Natural killer cell (primary cell): Measurements from ENCODE around the gene STMN3. TPM values are rescaled to one million over a fixed set of nuclear protein-coding genes. Genes with fewer than 3 reads are reported as not detected.

Experiments
- ATAC-seq, 3 donors: fragments of 150-1000 bp in 2 of 3; fragments of 200-7000 bp in 1 of 3; cut with Tn5 transposase; 1 replicate in 1 of 3; 2 replicates in 2 of 3; pipeline ENCODE4 v1.10.0; 2021; ENCODE audit warnings: mild to moderate bottlenecking in 2 of 3, moderate library complexity in 2 of 3
- DNase-seq, 2 donors: peaks; one replicate each; pipeline versions ENCODE4 v3.0.0 to v3.0.0-alpha.2; 2013 to 2021; ENCODE audit warnings: mixed read lengths in 1 of 2
- H3K27ac ChIP-seq: one replicate; pipeline ENCODE4 v1.5.1; 2013; ENCODE audit warnings: mild to moderate bottlenecking, low read length
- H3K27me3 ChIP-seq: one replicate; pipeline ENCODE4 v1.6.1; 2013; ENCODE audit warnings: low read length; ENCODE audit not compliant: control insufficient read depth, insufficient read depth
- H3K36me3 ChIP-seq: one replicate; pipeline ENCODE4 v1.6.1; 2013; ENCODE audit warnings: low read length; ENCODE audit not compliant: control insufficient read depth, insufficient read depth
- H3K4me1 ChIP-seq: one replicate; pipeline ENCODE4 v1.6.1; 2013; ENCODE audit warnings: low read length; ENCODE audit not compliant: control insufficient read depth, insufficient read depth
- H3K4me3 ChIP-seq: one replicate; pipeline ENCODE4 v1.5.1; 2013; ENCODE audit warnings: low read length
- H3K9me3 ChIP-seq: one replicate; pipeline ENCODE4 v1.6.1; 2013; ENCODE audit warnings: low read length; ENCODE audit not compliant: control insufficient read depth, insufficient read depth
- H3K27ac Mint-ChIP-seq, 2 donors: one replicate each; pipeline ENCODE4 v1.8.0; 2022; ENCODE audit warnings: mild to moderate bottlenecking in 2 of 2, mixed read lengths in 2 of 2, moderate library complexity in 1 of 2
- H3K27me3 Mint-ChIP-seq, 2 donors: one replicate each; pipeline ENCODE4 v1.8.0; 2022; ENCODE audit warnings: low read depth in 2 of 2, mixed read lengths in 2 of 2
- H3K36me3 Mint-ChIP-seq: one replicate; pipeline ENCODE4 v1.8.0; 2022; ENCODE audit warnings: mixed read lengths
- H3K4me1 Mint-ChIP-seq, 2 donors: one replicate each; pipeline ENCODE4 v1.8.0; 2022; ENCODE audit warnings: mixed read lengths in 2 of 2
- H3K4me3 Mint-ChIP-seq: one replicate; pipeline ENCODE4 v1.8.0; 2022; ENCODE audit warnings: mild to moderate bottlenecking, moderate library complexity, mixed read lengths
- H3K9me3 Mint-ChIP-seq, 2 donors: one replicate each; pipeline ENCODE4 v1.8.0; 2022; ENCODE audit warnings: mixed read lengths in 2 of 2
- WGBS: methylation state at CpG from one replicate; pipeline ENCODE4 v1.1.7; 2013; ENCODE audit warnings: missing lambda C conversion rate; ENCODE audit not compliant: insufficient coverage; 5-methylcytosine and 5-hydroxymethylcytosine counted together
- intact Hi-C: fragments of 100-400 bp; cut with micrococcal nuclease; formaldehyde crosslinking; loops from one replicate; pipeline ENCODE4 v1.14.2; 2022
- total RNA-seq, 4 donors: library from RNA; stranded (reverse); fragments of 120-200 nt in 1 of 4; gene quantifications; one replicate each; pipeline versions ENCODE4 v1.2.3 to v1.2.4, GENCODE V29; 2013 to 2022
- TF ChIP-seq, protein P1 (sequence below): fragments of 200-600 bp; IDR thresholded peaks from one replicate; pipeline ENCODE4 v1.8.0; 2022; ENCODE audit warnings: antibody characterized with exemption

STMN3 gene
- total RNA-seq, 3 donors from 2014 or later (not counting 1 experiment from before 2014, with no cell fraction given), result 6.7 to 12.9 (median 8.3) TPM

DNA sequence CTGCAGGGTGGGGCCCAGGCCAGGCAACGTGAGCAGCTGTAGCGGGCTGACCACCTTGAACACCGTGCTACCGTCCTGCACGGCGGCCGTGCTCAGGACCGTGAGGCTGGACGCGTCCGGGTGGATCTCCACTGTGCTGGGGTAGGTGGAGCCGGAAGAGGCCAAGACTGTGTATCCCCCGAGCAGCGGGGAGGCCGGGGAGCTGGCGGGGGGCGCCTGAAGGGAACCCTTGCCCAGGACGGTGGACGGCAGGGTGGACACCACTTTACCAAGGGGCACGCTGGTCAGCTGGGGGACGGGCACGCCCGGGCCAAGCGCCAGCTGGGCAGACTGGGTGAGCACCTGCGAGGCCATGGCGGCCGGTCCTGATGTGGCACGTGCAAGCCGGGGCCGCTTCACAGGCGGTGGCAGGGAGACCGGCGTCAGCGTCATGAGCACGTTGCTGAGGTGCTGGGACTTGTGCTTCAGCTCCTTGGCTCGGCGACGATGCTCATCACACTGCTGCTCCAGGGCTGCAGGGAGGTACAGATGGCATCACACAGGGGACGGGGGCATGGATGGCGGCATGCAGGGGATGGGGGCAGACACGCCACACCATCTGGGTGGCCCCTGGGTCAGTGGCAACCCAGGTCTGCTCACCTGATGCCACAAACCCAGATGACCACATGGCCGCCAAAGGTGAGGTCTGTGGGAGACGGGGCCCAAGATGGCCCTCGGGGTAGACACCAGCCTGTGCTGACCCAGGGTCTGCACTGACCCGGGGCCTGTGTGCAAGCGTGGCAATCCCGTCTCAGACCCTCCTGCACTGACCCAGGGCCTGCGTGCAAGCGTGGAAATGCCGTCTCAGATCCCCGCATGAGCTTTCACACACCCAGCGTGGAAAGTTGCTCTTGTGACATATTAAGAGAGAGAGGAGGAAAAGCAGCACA, 62.7 kb downstream of the STMN3 start:
- TF ChIP-seq, protein P1, sequence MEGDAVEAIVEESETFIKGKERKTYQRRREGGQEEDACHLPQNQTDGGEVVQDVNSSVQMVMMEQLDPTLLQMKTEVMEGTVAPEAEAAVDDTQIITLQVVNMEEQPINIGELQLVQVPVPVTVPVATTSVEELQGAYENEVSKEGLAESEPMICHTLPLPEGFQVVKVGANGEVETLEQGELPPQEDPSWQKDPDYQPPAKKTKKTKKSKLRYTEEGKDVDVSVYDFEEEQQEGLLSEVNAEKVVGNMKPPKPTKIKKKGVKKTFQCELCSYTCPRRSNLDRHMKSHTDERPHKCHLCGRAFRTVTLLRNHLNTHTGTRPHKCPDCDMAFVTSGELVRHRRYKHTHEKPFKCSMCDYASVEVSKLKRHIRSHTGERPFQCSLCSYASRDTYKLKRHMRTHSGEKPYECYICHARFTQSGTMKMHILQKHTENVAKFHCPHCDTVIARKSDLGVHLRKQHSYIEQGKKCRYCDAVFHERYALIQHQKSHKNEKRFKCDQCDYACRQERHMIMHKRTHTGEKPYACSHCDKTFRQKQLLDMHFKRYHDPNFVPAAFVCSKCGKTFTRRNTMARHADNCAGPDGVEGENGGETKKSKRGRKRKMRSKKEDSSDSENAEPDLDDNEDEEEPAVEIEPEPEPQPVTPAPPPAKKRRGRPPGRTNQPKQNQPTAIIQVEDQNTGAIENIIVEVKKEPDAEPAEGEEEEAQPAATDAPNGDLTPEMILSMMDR, result no peak
- H3K36me3 ChIP-seq, result peaks cover 46% of the 10 kb centered on the region
- Mint-ChIP-seq H3K27me3 (no peaks in the 10 kb centered on the region), H3K9me3 (no peaks in the 10 kb centered on the region), H3K27ac (no peak overlapping the region), H3K4me3 (no peak overlapping the region), H3K36me3 (no peaks in the 10 kb centered on the region), H3K4me1 (no peaks in the 10 kb centered on the region)
- H3K9me3 ChIP-seq, result no peaks in the 10 kb centered on the region
- intact Hi-C loops, result no loop called here
- H3K27ac ChIP-seq, result no peak overlapping the region
- ATAC-seq (no peak), DNase-seq (no peak)
- H3K4me3 ChIP-seq, result no peak overlapping the region
- no peaks in the 10 kb centered on the region for H3K27me3 ChIP-seq
- no peaks in the 10 kb centered on the region for H3K4me1 ChIP-seq
- WGBS, result 96% methylated on average over 52 of the region's 52 CpGs

Other genes with a start within 250 kb of the STMN3 start
- gene KCNQ2, start 180.8 kb downstream of the STMN3 start, total RNA-seq, result not detected
- under 1 TPM; 0.14 to 0.86 (median 0.35) TPM for gene EEF1A2, start 154.3 kb downstream of the STMN3 start, total RNA-seq
- gene PPDPF, start 132.7 kb downstream of the STMN3 start, total RNA-seq, result 100 to 1,000 TPM in 2 of 3 donors, 10 to 100 TPM in 1; 95.5 to 197 (median 159) TPM
- gene PTK6, start 116.0 kb downstream of the STMN3 start, total RNA-seq, result under 1 TPM in 2 of 3 donors, not detected in 1; 0.16 to 0.48 TPM
- under 1 TPM in 2 of 3 donors, not detected in 1; 0.16 to 0.23 TPM for gene SRMS, start 105.7 kb downstream of the STMN3 start, total RNA-seq
- gene FNDC11, start 99.3 kb downstream of the STMN3 start, total RNA-seq, result under 1 TPM; 0.19 to 0.75 (median 0.25) TPM
- gene HELZ2, start 79.2 kb downstream of the STMN3 start, total RNA-seq, result 10 to 100 TPM; 85.2 to 90.7 (median 89.4) TPM
- gene GMEB2, start 26.3 kb downstream of the STMN3 start, total RNA-seq, result 10 to 100 TPM; 11.7 to 15.1 (median 14.6) TPM
- gene RTEL1, start 4.9 kb upstream of the STMN3 start, total RNA-seq, result 10 to 100 TPM; 36.3 to 52.0 (median 40.4) TPM
- not detected for gene TNFRSF6B, start 43.2 kb upstream of the STMN3 start, total RNA-seq
- 10 to 100 TPM; 43.9 to 55.8 (median 50.6) TPM for gene ARFRP1, start 54.6 kb upstream of the STMN3 start, total RNA-seq
- 10 to 100 TPM; 39.3 to 47.7 (median 46.1) TPM for gene ZGPAT, start 54.6 kb upstream of the STMN3 start, total RNA-seq
- 10 to 100 TPM; 86.5 to 94.4 (median 91.7) TPM for gene LIME1, start 83.2 kb upstream of the STMN3 start, total RNA-seq
- gene SLC2A4RG, start 86.4 kb upstream of the STMN3 start, total RNA-seq, result 100 to 1,000 TPM in 1 of 3 donors, 10 to 100 TPM in 2; 90.4 to 100 (median 95.5) TPM
- gene ZBTB46, start 177.8 kb upstream of the STMN3 start, total RNA-seq, result 1 to 10 TPM; 1.1 TPM
- not detected for gene ABHD16B, start 208.1 kb upstream of the STMN3 start, total RNA-seq
- 10 to 100 TPM; 36.8 to 47.2 (median 45.1) TPM for gene TPD52L2, start 211.8 kb upstream of the STMN3 start, total RNA-seq
- gene DNAJC5, start 241.7 kb upstream of the STMN3 start, total RNA-seq, result 10 to 100 TPM; 27.5 to 45.1 (median 42.8) TPM